Activated CD8-positive, alpha-beta memory T cell treated with anti-CD3 and anti-CD28 coated beads, Interleukin-2, amount 10 ng/mL, durations not matched to agents 7 days and 5 days (primary cell): ENCODE results near the gene EVX2. TPM values are rescaled to one million over a fixed set of nuclear protein-coding genes. Genes with fewer than 3 reads are reported as not detected.

Source experiments
- ATAC-seq: fragments of 150-1000 bp; cut with Tn5 transposase; one replicate; pipeline ENCODE4 v1.10.0; 2021; ENCODE audit warnings: moderate library complexity
- CTCF ChIA-PET: fragments of 350-600 bp; sonication (Branson Sonifier 250); formaldehyde crosslinking; loops from one replicate; lab custom pipeline; 2021; ENCODE audit warnings: antibody characterized with exemption; lab: Charles Lee
- DNase-seq: peaks from one replicate; pipeline ENCODE4 v3.0.0-alpha.2; 2020
- H3K27ac Mint-ChIP-seq: one replicate; pipeline ENCODE4 v1.8.0; 2021; ENCODE audit warnings: mild to moderate bottlenecking, mixed read lengths
- H3K27me3 Mint-ChIP-seq: one replicate; pipeline ENCODE4 v1.8.0; 2021; ENCODE audit warnings: mixed read lengths
- H3K36me3 Mint-ChIP-seq: one replicate; pipeline ENCODE4 v1.8.0; 2021; ENCODE audit warnings: mild to moderate bottlenecking, mixed read lengths
- H3K4me1 Mint-ChIP-seq: one replicate; pipeline ENCODE4 v1.8.0; 2021; ENCODE audit warnings: mixed read lengths
- H3K4me3 Mint-ChIP-seq: one replicate; pipeline ENCODE4 v1.8.0; 2021; ENCODE audit warnings: mild to moderate bottlenecking, moderate library complexity, mixed read lengths
- H3K9me3 Mint-ChIP-seq: one replicate; pipeline ENCODE4 v1.8.0; 2022; ENCODE audit warnings: low read depth, mixed read lengths
- total RNA-seq, 2 experiments: library from RNA; stranded (reverse); gene quantifications; one replicate each; pipeline ENCODE4 v1.2.3, GENCODE V29; 2021

Gene EVX2
- total RNA-seq, 2 experiments from 2014 or later, result not detected

GRCh38 chr2:176085120-176085788 is 1.5 kb upstream of the EVX2 start:
- peak overlapping the region; percentile 32 for H3K27ac Mint-ChIP-seq

GRCh38 chr2:176084611-176085119 is 903 bp upstream of the EVX2 start:
- H3K4me1 Mint-ChIP-seq, result peaks cover 7% of the 10 kb centered on the region
- H3K27me3 Mint-ChIP-seq, result peaks cover 91% of the 10 kb centered on the region
- H3K36me3 Mint-ChIP-seq, result peaks cover 2% of the 10 kb centered on the region
- peak overlapping the region; percentile 7 for H3K27ac Mint-ChIP-seq
- DNase-seq, result no peak
- no peaks in the 10 kb centered on the region for H3K9me3 Mint-ChIP-seq
- ATAC-seq, result no peak
- H3K4me3 Mint-ChIP-seq, result no peak overlapping the region
- CTCF ChIA-PET, result interaction anchor here (1.6 kb wide), 1 partner anchor 42 kb away, joined by 7 read pairs; no protein-coding TSS in a partner anchor

More at GRCh38 chr2:176085120-176085788, 1.5 kb upstream of the EVX2 start:
- H3K4me3 Mint-ChIP-seq, result no peak overlapping the region
- H3K27me3 Mint-ChIP-seq, result peaks cover 97% of the 10 kb centered on the region
- no peaks in the 10 kb centered on the region for H3K9me3 Mint-ChIP-seq
- peaks cover 7% of the 10 kb centered on the region for H3K4me1 Mint-ChIP-seq
- CTCF ChIA-PET, result interaction anchor here (1.0 to 1.6 kb wide), 3 partner anchors 25 to 395 kb away, joined by 3 to 7 read pairs (median 4); no protein-coding TSS in a partner anchor
- peaks cover 2% of the 10 kb centered on the region for H3K36me3 Mint-ChIP-seq
- no peak for DNase-seq
- ATAC-seq, result no peak

- CTCF ChIA-PET, result no interaction called here
- no peak overlapping the region for H3K4me3 Mint-ChIP-seq
- H3K4me1 Mint-ChIP-seq, result peaks cover 10% of the 10 kb centered on the region
- ATAC-seq, result no peak
- peaks cover 91% of the 10 kb centered on the region for H3K27me3 Mint-ChIP-seq
- peaks cover 5% of the 10 kb centered on the region for H3K36me3 Mint-ChIP-seq
- DNase-seq, result no peak
- peak overlapping the region; percentile 47 for H3K27ac Mint-ChIP-seq
- no peaks in the 10 kb centered on the region for H3K9me3 Mint-ChIP-seq
Observed at GRCh38 chr2:176082824-176083751, 674 bp downstream of the EVX2 start.

GRCh38 chr2:176082525-176082823 is 1.3 kb downstream of the EVX2 start:
- peaks cover 5% of the 10 kb centered on the region for H3K36me3 Mint-ChIP-seq
- peak overlapping the region; percentile 40 for H3K27ac Mint-ChIP-seq
- H3K4me1 Mint-ChIP-seq, result peaks cover 10% of the 10 kb centered on the region
- no peak overlapping the region for H3K4me3 Mint-ChIP-seq
- H3K9me3 Mint-ChIP-seq, result no peaks in the 10 kb centered on the region
- H3K27me3 Mint-ChIP-seq, result peaks cover 85% of the 10 kb centered on the region
- CTCF ChIA-PET, result no interaction called here
- no peak for DNase-seq
- no peak for ATAC-seq

GRCh38 chr2:176081837-176082524 is 1.8 kb downstream of the EVX2 start:
- ATAC-seq (no peak), DNase-seq (no peak)
- peak overlapping the region; percentile 24 for H3K4me3 Mint-ChIP-seq
- peaks cover 10% of the 10 kb centered on the region for H3K4me1 Mint-ChIP-seq
- H3K9me3 Mint-ChIP-seq, result no peaks in the 10 kb centered on the region
- H3K27ac Mint-ChIP-seq, result peak overlapping the region; percentile 74
- H3K36me3 Mint-ChIP-seq, result peaks cover 5% of the 10 kb centered on the region
- CTCF ChIA-PET, result no interaction called here
- H3K27me3 Mint-ChIP-seq, result peaks cover 84% of the 10 kb centered on the region

- no peaks in the 10 kb centered on the region for H3K9me3 Mint-ChIP-seq
- CTCF ChIA-PET, result no interaction called here
Observed at GRCh38 chr2:176081376-176081836, 2.4 kb downstream of the EVX2 start.

GRCh38 chr2:176080540-176081375 is 3.0 kb downstream of the EVX2 start:
- Mint-ChIP-seq H3K27ac (peak overlapping the region; percentile 74), H3K36me3 (peaks cover 5% of the 10 kb centered on the region), H3K9me3 (no peaks in the 10 kb centered on the region), H3K27me3 (peaks cover 82% of the 10 kb centered on the region), H3K4me3 (peak overlapping the region; percentile 15), H3K4me1 (peaks cover 10% of the 10 kb centered on the region)
- peak; percentile 37 for DNase-seq
- no peak for ATAC-seq
- CTCF ChIA-PET, result no interaction called here

More at GRCh38 chr2:176081376-176081836, 2.4 kb downstream of the EVX2 start:
- H3K4me1 Mint-ChIP-seq, result peaks cover 10% of the 10 kb centered on the region
- DNase-seq (no peak), ATAC-seq (no peak)
- peaks cover 83% of the 10 kb centered on the region for H3K27me3 Mint-ChIP-seq
- peaks cover 5% of the 10 kb centered on the region for H3K36me3 Mint-ChIP-seq
- H3K27ac Mint-ChIP-seq, result peak overlapping the region; percentile 74
- peak overlapping the region; percentile 24 for H3K4me3 Mint-ChIP-seq

GRCh38 chr2:176079831-176080539 is 3.8 kb downstream of the EVX2 start:
- Mint-ChIP-seq H3K4me3 (no peak overlapping the region), H3K27ac (peak overlapping the region; percentile 72), H3K9me3 (no peaks in the 10 kb centered on the region), H3K36me3 (peaks cover 5% of the 10 kb centered on the region), H3K27me3 (peaks cover 82% of the 10 kb centered on the region), H3K4me1 (peaks cover 10% of the 10 kb centered on the region)
- ATAC-seq (no peak), DNase-seq (peak; percentile 43)
- CTCF ChIA-PET, result interaction anchor here (0.7 to 1.3 kb wide), 2 partner anchors 17 to 107 kb away, joined by 4 to 9 read pairs; no protein-coding TSS in a partner anchor

GRCh38 chr2:176079285-176079830 is 4.4 kb downstream of the EVX2 start:
- H3K36me3 Mint-ChIP-seq, result peaks cover 5% of the 10 kb centered on the region
- H3K27ac Mint-ChIP-seq, result peak overlapping the region; percentile 72
- DNase-seq, result peak; percentile 19
- CTCF ChIA-PET, result interaction anchor here (0.7 to 1.3 kb wide), 3 partner anchors 18 to 108 kb away, joined by 3 to 9 read pairs (median 4); no protein-coding TSS in a partner anchor
- H3K4me3 Mint-ChIP-seq, result no peak overlapping the region
- peaks cover 10% of the 10 kb centered on the region for H3K4me1 Mint-ChIP-seq
- H3K9me3 Mint-ChIP-seq, result no peaks in the 10 kb centered on the region
- peaks cover 82% of the 10 kb centered on the region for H3K27me3 Mint-ChIP-seq
- ATAC-seq, result no peak

GRCh38 chr2:176078541-176079284 is 5.0 kb downstream of the EVX2 start:
- Mint-ChIP-seq H3K27ac (peak overlapping the region; percentile 72), H3K27me3 (peaks cover 81% of the 10 kb centered on the region), H3K4me3 (no peak overlapping the region), H3K4me1 (peaks cover 10% of the 10 kb centered on the region), H3K36me3 (peaks cover 5% of the 10 kb centered on the region), H3K9me3 (no peaks in the 10 kb centered on the region)
- CTCF ChIA-PET, result interaction anchor here (0.7 to 1.3 kb wide), 2 partner anchors 18 to 52 kb away, joined by 3 to 9 read pairs; no protein-coding TSS in a partner anchor
- no peak for ATAC-seq
- DNase-seq, result no peak

GRCh38 chr2:176076796-176077195 is 7.0 kb downstream of the EVX2 start:
- no peak for ATAC-seq

More at GRCh38 chr2:176076796-176077195, 7.0 kb downstream of the EVX2 start:
- Mint-ChIP-seq H3K36me3 (peaks cover 3% of the 10 kb centered on the region), H3K27me3 (peaks cover 82% of the 10 kb centered on the region), H3K4me3 (no peak overlapping the region), H3K27ac (no peak overlapping the region), H3K4me1 (peaks cover 10% of the 10 kb centered on the region), H3K9me3 (no peaks in the 10 kb centered on the region)
- CTCF ChIA-PET, result interaction anchor here (1.0 kb wide), 1 partner anchor 64 kb away, joined by 3 read pairs; no protein-coding TSS in a partner anchor
- no peak for DNase-seq
